IPS DF 6.9 (cell line): ENCODE measurements around the gene RNF114.
"Not testable (repeated sequence)": the region's sequence is repeated elsewhere in the genome, so short reads cannot be mapped to it uniquely, and the experiment has no call there.

ENCODE experiments used
- DNase-seq: peaks from one replicate; pipeline ENCODE4 v3.0.0-alpha.2; 2013; ENCODE audit warnings: low read depth, low spot score
- H3K27ac ChIP-seq: one replicate; pipeline ENCODE4 v1.5.1; 2013; ENCODE audit warnings: low read length, control low read depth
- H3K27me3 ChIP-seq: 2 replicates; pipeline ENCODE4 v1.6.1; 2013; ENCODE audit warnings: mild to moderate bottlenecking, low read length; ENCODE audit not compliant: control insufficient read depth, insufficient read depth
- H3K36me3 ChIP-seq: 2 replicates; pipeline ENCODE4 v1.6.1; 2013; ENCODE audit warnings: low read length; ENCODE audit not compliant: control insufficient read depth, insufficient read depth
- H3K4me1 ChIP-seq: 2 replicates; pipeline ENCODE4 v1.6.1; 2013; ENCODE audit warnings: low read length; ENCODE audit not compliant: control insufficient read depth, insufficient read depth
- H3K4me3 ChIP-seq: 2 replicates; pipeline ENCODE4 v1.5.1; 2013; ENCODE audit warnings: mild to moderate bottlenecking, low read length
- H3K9me3 ChIP-seq: 2 replicates; pipeline ENCODE4 v1.6.1; 2013; ENCODE audit warnings: low read length, inconsistent platforms; ENCODE audit not compliant: control insufficient read depth, insufficient read depth
- WGBS: extraction: QIAGEN DNeasy Blood & Tissue Kit; methylation state at CpG from one replicate; pipeline ENCODE4 v1.1.7; 2013; ENCODE audit warnings: mixed read lengths, missing lambda C conversion rate; ENCODE audit not compliant: insufficient read length, insufficient coverage; 5-methylcytosine and 5-hydroxymethylcytosine counted together

RNF114 gene

GRCh38 chr20:49892260-49892659 is 43.9 kb upstream of the RNF114 start:
- DNase-seq, result no peak
- H3K27me3 ChIP-seq, result no peaks in the 10 kb centered on the region
- no CpG with 5 or more reads among the region's 9 CpGs for WGBS
- H3K36me3 ChIP-seq, result no peaks in the 10 kb centered on the region
- H3K4me1 ChIP-seq, result peaks cover 3% of the 10 kb centered on the region; the same call in 1 of the 2 replicates
- no peak overlapping the region for H3K4me3 ChIP-seq
- H3K27ac ChIP-seq, result no peak overlapping the region
- H3K9me3 ChIP-seq, result no peaks in the 10 kb centered on the region

- peaks cover 3% of the 10 kb centered on the region; the same call in 1 of the 2 replicates for H3K4me1 ChIP-seq
- H3K27ac ChIP-seq, result no peak overlapping the region
- no peaks in the 10 kb centered on the region for H3K27me3 ChIP-seq
- DNase-seq, result no peak
- no peaks in the 10 kb centered on the region for H3K9me3 ChIP-seq
- no CpG with 5 or more reads among the region's 11 CpGs for WGBS
- H3K4me3 ChIP-seq, result no peak overlapping the region
- H3K36me3 ChIP-seq, result no peaks in the 10 kb centered on the region
Observed at GRCh38 chr20:49892817-49893216, 43.4 kb upstream of the RNF114 start.

- Histone ChIP-seq H3K27me3 (no peaks in the 10 kb centered on the region), H3K9me3 (no peaks in the 10 kb centered on the region), H3K27ac (no peak overlapping the region), H3K4me1 (peaks cover 3% of the 10 kb centered on the region; the same call in 1 of the 2 replicates), H3K36me3 (no peaks in the 10 kb centered on the region), H3K4me3 (no peak overlapping the region)
- WGBS, result no CpG with 5 or more reads among the region's 12 CpGs
- no peak for DNase-seq
Observed at GRCh38 chr20:49893242-49894072, 42.7 kb upstream of the RNF114 start.

- no peak overlapping the region for H3K4me3 ChIP-seq
- H3K4me1 ChIP-seq, result no peaks in the 10 kb centered on the region
- DNase-seq, result no peak
- H3K27me3 ChIP-seq, result no peaks in the 10 kb centered on the region
- WGBS, result no CpG with 5 or more reads among the region's 6 CpGs
- no peaks in the 10 kb centered on the region for H3K9me3 ChIP-seq
- H3K27ac ChIP-seq, result no peak overlapping the region
- H3K36me3 ChIP-seq, result no peaks in the 10 kb centered on the region
Observed at GRCh38 chr20:49894073-49894470, 42.1 kb upstream of the RNF114 start.

GRCh38 chr20:49895474-49896093 is 40.6 kb upstream of the RNF114 start:
- WGBS, result no CpG with 5 or more reads among the region's 7 CpGs
- H3K27ac ChIP-seq, H3K4me1 ChIP-seq, DNase-seq, H3K36me3 ChIP-seq, H3K9me3 ChIP-seq, H3K27me3 ChIP-seq, H3K4me3 ChIP-seq: not testable (repeated sequence)

- no peaks in the 10 kb centered on the region for H3K9me3 ChIP-seq
- no peaks in the 10 kb centered on the region for H3K36me3 ChIP-seq
- no peaks in the 10 kb centered on the region for H3K27me3 ChIP-seq
- H3K4me3 ChIP-seq, result no peak overlapping the region
- no CpG with 5 or more reads among the region's 6 CpGs for WGBS
- H3K27ac ChIP-seq, result no peak overlapping the region
- no peak for DNase-seq
- no peaks in the 10 kb centered on the region for H3K4me1 ChIP-seq
Observed at GRCh38 chr20:49896204-49896603, 40.0 kb upstream of the RNF114 start.

- Histone ChIP-seq H3K4me1 (no peaks in the 10 kb centered on the region), H3K9me3 (no peaks in the 10 kb centered on the region), H3K27ac (no peak overlapping the region), H3K27me3 (no peaks in the 10 kb centered on the region), H3K36me3 (no peaks in the 10 kb centered on the region; the same call in 1 of the 2 replicates), H3K4me3 (no peak overlapping the region)
- DNase-seq, result no peak
- no CpG with 5 or more reads among the region's 10 CpGs for WGBS
Observed at GRCh38 chr20:49899541-49900383, 36.4 kb upstream of the RNF114 start.

- peaks cover 16% of the 10 kb centered on the region for H3K36me3 ChIP-seq
- H3K27ac ChIP-seq, result no peak overlapping the region
- H3K4me1 ChIP-seq, result no peaks in the 10 kb centered on the region
- no CpG with 5 or more reads among the region's 5 CpGs for WGBS
- DNase-seq, result no peak
- H3K9me3 ChIP-seq, result no peaks in the 10 kb centered on the region
- H3K4me3 ChIP-seq, result no peak overlapping the region
- H3K27me3 ChIP-seq, result no peaks in the 10 kb centered on the region
Observed at GRCh38 chr20:49901588-49901987, 34.6 kb upstream of the RNF114 start.

GRCh38 chr20:49904440-49905214 is 31.6 kb upstream of the RNF114 start:
- Histone ChIP-seq H3K27me3 (no peaks in the 10 kb centered on the region), H3K36me3 (peaks cover 21% of the 10 kb centered on the region), H3K27ac (no peak overlapping the region), H3K9me3 (no peaks in the 10 kb centered on the region), H3K4me3 (no peak overlapping the region), H3K4me1 (no peaks in the 10 kb centered on the region)
- no peak for DNase-seq
- no CpG with 5 or more reads among the region's 17 CpGs for WGBS
